Progenitor cell of endocrine pancreas (in vitro differentiated cells): Measurements from ENCODE around the gene KCNJ18. TPM values are rescaled to one million over a fixed set of nuclear protein-coding genes. Genes with fewer than 3 reads are reported as not detected.
"Not testable (repeated sequence)": the region's sequence is repeated elsewhere in the genome, so short reads cannot be mapped to it uniquely, and the experiment has no call there.

ENCODE experiments used
- DNase-seq: peaks from one replicate; pipeline ENCODE4 v3.0.0; 2021; ENCODE audit warnings: low spot score; ENCODE audit not compliant: unreplicated experiment
- H3K27ac Mint-ChIP-seq: 2 replicates; pipeline ENCODE4 v1.8.0; 2021; ENCODE audit warnings: mild to moderate bottlenecking, moderate library complexity, mixed read lengths
- H3K27me3 Mint-ChIP-seq: 2 replicates; pipeline ENCODE4 v1.8.0; 2021; ENCODE audit warnings: mixed read lengths
- H3K36me3 Mint-ChIP-seq: 2 replicates; pipeline ENCODE4 v1.8.0; 2022; ENCODE audit warnings: mixed read lengths; ENCODE audit not compliant: insufficient read depth
- H3K4me1 Mint-ChIP-seq: 2 replicates; pipeline ENCODE4 v1.8.0; 2021; ENCODE audit warnings: low read depth, mixed read lengths
- H3K4me3 Mint-ChIP-seq: 2 replicates; pipeline ENCODE4 v1.8.0; 2021; ENCODE audit warnings: low read depth, mild to moderate bottlenecking, moderate library complexity, mixed read lengths
- H3K9me3 Mint-ChIP-seq: 2 replicates; pipeline ENCODE4 v1.8.0; 2021; ENCODE audit warnings: low read depth, mixed read lengths
- CTCF ChIP-seq: fragments of 200-600 bp; sonication (generic); IDR thresholded peaks from one replicate; pipeline ENCODE4 v1.5.0; 2021; ENCODE audit warnings: antibody characterized with exemption, mild to moderate bottlenecking; ENCODE audit not compliant: unreplicated experiment
- total RNA-seq: library from RNA; stranded (reverse); gene quantifications from 2 replicates; pipeline ENCODE4 v1.2.1, GENCODE V29; 2021

The KCNJ18 gene
- total RNA-seq, 1 donor from 2014 or later: not detected

GRCh38 chr17:21678393-21679081 lies 13.8 kb upstream of the KCNJ18 start:
- Mint-ChIP-seq H3K9me3 (peaks cover 41% of the 10 kb centered on the region), H3K27ac (no peak overlapping the region), H3K36me3 (peaks cover 6% of the 10 kb centered on the region), H3K4me3 (no peak overlapping the region), H3K4me1 (no peaks in the 10 kb centered on the region), H3K27me3 (no peaks in the 10 kb centered on the region)
- DNase-seq: no peak
- no peak for TF ChIP-seq CTCF

- TF ChIP-seq CTCF: no peak
- Mint-ChIP-seq H3K27ac (no peak overlapping the region), H3K4me1 (no peaks in the 10 kb centered on the region), H3K36me3 (peaks cover 4% of the 10 kb centered on the region), H3K27me3 (no peaks in the 10 kb centered on the region), H3K9me3 (peaks cover 35% of the 10 kb centered on the region), H3K4me3 (no peak overlapping the region)
- no peak for DNase-seq
Observed at GRCh38 chr17:21679256-21680146, 12.8 kb upstream of the KCNJ18 start.

GRCh38 chr17:21680366-21680765 lies 12.0 kb upstream of the KCNJ18 start:
- peaks cover 4% of the 10 kb centered on the region for H3K36me3 Mint-ChIP-seq
- no peak overlapping the region for H3K4me3 Mint-ChIP-seq
- no peak for DNase-seq
- H3K27me3 Mint-ChIP-seq: no peaks in the 10 kb centered on the region
- no peak overlapping the region for H3K27ac Mint-ChIP-seq
- TF ChIP-seq CTCF: no peak
- no peaks in the 10 kb centered on the region for H3K4me1 Mint-ChIP-seq
- peaks cover 27% of the 10 kb centered on the region for H3K9me3 Mint-ChIP-seq

- not testable (repeated sequence) for H3K36me3 Mint-ChIP-seq, DNase-seq
Observed at GRCh38 chr17:21680850-21681351, 11.4 kb upstream of the KCNJ18 start.

GRCh38 chr17:21681576-21681975 lies 10.7 kb upstream of the KCNJ18 start:
- H3K36me3 Mint-ChIP-seq, H3K27me3 Mint-ChIP-seq, H3K4me3 Mint-ChIP-seq, H3K4me1 Mint-ChIP-seq, DNase-seq, H3K27ac Mint-ChIP-seq: not testable (repeated sequence)
- H3K9me3 Mint-ChIP-seq: peaks cover 26% of the 10 kb centered on the region

More at GRCh38 chr17:21680850-21681351, 11.4 kb upstream of the KCNJ18 start:
- not testable (repeated sequence) for H3K4me1 Mint-ChIP-seq, H3K27ac Mint-ChIP-seq, H3K27me3 Mint-ChIP-seq, H3K4me3 Mint-ChIP-seq
- peaks cover 22% of the 10 kb centered on the region for H3K9me3 Mint-ChIP-seq

GRCh38 chr17:21682130-21682529 lies 10.2 kb upstream of the KCNJ18 start:
- not testable (repeated sequence) for H3K27ac Mint-ChIP-seq, H3K36me3 Mint-ChIP-seq, H3K4me3 Mint-ChIP-seq, H3K4me1 Mint-ChIP-seq, DNase-seq, H3K27me3 Mint-ChIP-seq
- H3K9me3 Mint-ChIP-seq: peaks cover 26% of the 10 kb centered on the region

GRCh38 chr17:21683142-21683712 lies 9.1 kb upstream of the KCNJ18 start:
- not testable (repeated sequence) for H3K36me3 Mint-ChIP-seq, H3K4me3 Mint-ChIP-seq, DNase-seq, H3K27me3 Mint-ChIP-seq, H3K27ac Mint-ChIP-seq, H3K4me1 Mint-ChIP-seq
- peaks cover 19% of the 10 kb centered on the region for H3K9me3 Mint-ChIP-seq

GRCh38 chr17:21683897-21684296 lies 8.4 kb upstream of the KCNJ18 start:
- not testable (repeated sequence) for H3K4me1 Mint-ChIP-seq, H3K27ac Mint-ChIP-seq, H3K4me3 Mint-ChIP-seq, DNase-seq, H3K27me3 Mint-ChIP-seq, H3K36me3 Mint-ChIP-seq
- H3K9me3 Mint-ChIP-seq: peaks cover 18% of the 10 kb centered on the region

GRCh38 chr17:21684384-21684783 lies 7.9 kb upstream of the KCNJ18 start:
- H3K27me3 Mint-ChIP-seq, H3K27ac Mint-ChIP-seq, H3K4me3 Mint-ChIP-seq, H3K4me1 Mint-ChIP-seq, DNase-seq, H3K36me3 Mint-ChIP-seq: not testable (repeated sequence)
- H3K9me3 Mint-ChIP-seq: peaks cover 15% of the 10 kb centered on the region
